ENCODE results near the gene TMEM132A.

DNA sequence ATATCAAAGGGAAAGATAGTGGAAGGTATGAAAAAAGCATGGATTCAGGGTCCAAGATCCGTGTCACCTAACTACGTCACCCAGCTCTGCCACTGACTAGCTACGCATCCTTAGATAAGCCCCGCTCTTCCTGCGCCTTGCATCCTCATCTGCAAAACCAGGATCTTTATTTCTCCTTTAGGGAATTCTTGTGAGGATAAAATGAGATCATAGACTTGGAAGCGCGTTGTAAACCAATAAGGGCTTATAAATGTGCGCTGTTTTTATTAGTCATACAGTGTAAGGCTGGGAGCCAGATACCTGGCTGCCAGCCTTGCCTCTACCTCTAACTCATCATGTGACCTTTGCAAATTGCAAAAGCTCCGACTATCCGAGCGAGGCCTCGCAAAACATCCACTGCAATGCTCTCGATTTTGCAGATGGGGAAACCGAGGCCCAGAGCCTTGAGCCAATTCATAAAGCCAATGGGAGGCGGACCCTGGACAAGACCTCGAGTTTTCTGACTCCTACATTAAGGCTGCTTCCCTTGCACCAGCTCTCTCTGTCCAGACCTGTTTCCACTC, 18.6 kb upstream of the TMEM132A start:
- TF ChIP-seq POLR2AphosphoS5 (IDR thresholded peaks at IDR 0.05): no peak
- no peak for TF ChIP-seq CTCF (IDR thresholded peaks at IDR 0.05)
